Left colon (tissue), 2 donors: Measurements from ENCODE around the gene KCNG2. TPM values are rescaled to one million over a fixed set of nuclear protein-coding genes. Genes with fewer than 3 reads are reported as not detected.
"Not testable (repeated sequence)": the region's sequence is repeated elsewhere in the genome, so short reads cannot be mapped to it uniquely, and the experiment has no call there.

Source experiments
- ATAC-seq: fragments of 200-7000 bp; cut with Tn5 transposase; one replicate; pipeline ENCODE4 v1.9.1; 2020; ENCODE audit warnings: mild to moderate bottlenecking, moderate library complexity
- DNase-seq, 2 donors: peaks; one replicate each; pipeline ENCODE4 v3.0.0-alpha.2; 2020
- intact Hi-C, 2 donors: fragments of 100-400 bp; cut with DNase I in 1 of 2; cut with micrococcal nuclease in 1 of 2; formaldehyde crosslinking; loops; one replicate each; pipeline versions ENCODE4 v1.11.2 to v1.14.0; 2022; cut with DNase I, micrococcal nuclease
- long read RNA-seq: library from polyadenylated mRNA; unstranded; transcript quantifications from one replicate; pipeline ENCODE4 v2.0.0, GENCODE V29; 2021
- total RNA-seq, 2 donors: library from RNA; stranded (reverse); fragmentation: NEBNext Ultra II Directional; extraction: Animal tissue kit (Norgen Biotek cat#: 25700); gene quantifications; one replicate each; pipeline ENCODE4 v1.2.1, GENCODE V29; 2021
- donor health status: DM: no; HTN: no; CAD: no.
- donor health status: DM: yes; HTN: yes; CAD: no.

The KCNG2 gene, protein sequence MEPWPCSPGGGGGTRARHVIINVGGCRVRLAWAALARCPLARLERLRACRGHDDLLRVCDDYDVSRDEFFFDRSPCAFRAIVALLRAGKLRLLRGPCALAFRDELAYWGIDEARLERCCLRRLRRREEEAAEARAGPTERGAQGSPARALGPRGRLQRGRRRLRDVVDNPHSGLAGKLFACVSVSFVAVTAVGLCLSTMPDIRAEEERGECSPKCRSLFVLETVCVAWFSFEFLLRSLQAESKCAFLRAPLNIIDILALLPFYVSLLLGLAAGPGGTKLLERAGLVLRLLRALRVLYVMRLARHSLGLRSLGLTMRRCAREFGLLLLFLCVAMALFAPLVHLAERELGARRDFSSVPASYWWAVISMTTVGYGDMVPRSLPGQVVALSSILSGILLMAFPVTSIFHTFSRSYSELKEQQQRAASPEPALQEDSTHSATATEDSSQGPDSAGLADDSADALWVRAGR
- not detected for total RNA-seq
- long read RNA-seq: 0 reads

- peak in 1 of 2 donors; percentile 35 for DNase-seq
- ATAC-seq: peak; percentile 59
- intact Hi-C loops: no loop called here
These were observed at the start of gene KCNG2 for GRCh38 chr18:79797518-79798345. Gene KCNG2 (plus strand): TSS chr18:79797938. CDS start chr18:79863668, 65,730 bp downstream.

GRCh38 chr18:79748321-79749180 is 49.2 kb upstream of the KCNG2 start:
- DNase-seq (no peak), ATAC-seq (no peak)
- intact Hi-C loops: no loop called here

DNA sequence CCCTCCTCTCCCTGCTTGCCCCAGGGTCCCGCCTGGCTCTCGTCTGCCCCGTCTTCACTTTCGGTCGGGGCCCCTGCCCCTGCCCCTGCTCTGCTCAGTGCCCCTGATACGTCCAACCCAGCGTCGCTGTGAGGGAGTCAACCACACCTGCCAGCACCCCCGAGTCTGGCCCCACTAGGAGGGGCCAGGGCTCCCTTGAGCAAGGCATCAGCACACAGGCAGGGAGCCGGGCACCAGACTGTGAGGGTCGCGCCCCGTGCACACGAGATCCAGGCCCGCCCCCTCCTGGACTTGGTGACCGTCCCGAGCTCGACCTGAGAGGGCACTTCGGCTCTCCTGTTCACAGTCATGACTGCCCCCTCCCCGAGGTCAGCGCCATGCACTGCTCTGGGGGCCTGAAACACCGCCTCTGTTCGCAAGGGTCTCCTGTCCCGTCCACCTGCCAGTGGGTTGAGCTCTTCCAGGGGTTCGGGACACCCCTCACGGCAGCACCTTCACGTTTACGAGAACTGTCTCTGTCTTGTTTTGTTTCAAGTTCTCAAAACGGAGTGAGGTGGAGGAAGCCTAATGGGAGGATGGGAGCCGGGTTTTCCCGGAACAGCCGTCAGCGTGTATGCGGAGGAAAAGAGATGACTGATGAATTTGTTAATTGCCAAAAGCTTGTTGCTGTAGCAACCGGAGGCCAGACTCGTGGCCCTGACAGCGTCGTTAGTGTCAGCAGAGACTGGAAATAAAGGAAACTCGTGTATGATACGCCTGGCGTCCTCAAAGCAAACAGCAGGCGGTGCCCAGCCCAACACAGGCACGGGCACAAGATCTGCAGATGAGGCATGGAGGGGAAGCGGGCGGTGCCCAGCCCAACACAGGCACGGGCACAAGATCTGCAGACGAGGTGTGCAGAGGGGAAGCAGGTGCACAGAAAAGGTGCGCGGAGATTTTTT is 48.2 kb upstream of the KCNG2 start:
- no peak for ATAC-seq
- peak in 1 of 2 donors; percentile 19 for DNase-seq
- intact Hi-C loops: no loop called here

GRCh38 chr18:79750980-79751571 is 46.7 kb upstream of the KCNG2 start:
- intact Hi-C loops: no loop called here
- DNase-seq: peak; percentile 94

DNA sequence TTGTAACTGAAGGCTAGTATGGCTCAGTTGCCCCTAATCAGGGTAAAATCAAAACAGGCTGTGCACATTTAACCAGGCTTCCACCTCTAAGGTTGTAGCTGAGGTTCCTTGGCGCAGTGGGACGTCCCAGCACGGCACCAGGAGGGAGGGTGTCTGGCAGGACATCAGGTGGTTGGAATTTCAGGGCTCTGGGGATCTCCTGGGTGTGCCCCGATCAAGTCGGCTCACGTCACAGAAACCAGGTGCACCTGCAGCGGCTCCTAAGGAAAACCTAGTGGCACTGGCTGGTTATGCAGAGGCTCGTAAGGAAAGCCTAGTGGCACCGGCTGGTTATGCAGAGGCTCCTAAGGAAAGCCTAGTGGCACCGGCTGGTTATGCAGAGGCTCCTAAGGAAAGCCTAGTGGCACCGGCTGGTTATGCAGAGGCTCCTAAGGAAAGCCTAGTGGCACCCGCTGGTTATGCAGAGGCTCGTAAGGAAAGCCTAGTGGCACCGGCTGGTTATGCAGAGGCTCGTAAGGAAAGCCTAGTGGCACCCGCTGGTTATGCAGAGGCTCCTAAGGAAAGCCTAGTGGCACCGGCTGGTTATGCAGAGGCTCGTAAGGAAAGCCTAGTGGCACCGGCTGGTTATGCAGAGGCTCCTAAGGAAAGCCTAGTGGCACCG is 45.7 kb upstream of the KCNG2 start:
- peak; percentile 49 to 65 for DNase-seq
- intact Hi-C loops: not testable (repeated sequence)
- ATAC-seq: peak; percentile 63

More at GRCh38 chr18:79750980-79751571, 46.7 kb upstream of the KCNG2 start:
- peak; percentile 89 for ATAC-seq

- DNase-seq, ATAC-seq, intact Hi-C loops: not testable (repeated sequence)
These were observed 44.8 kb upstream of the KCNG2 start for GRCh38 chr18:79752946-79753345.

- no peak for ATAC-seq
- peak in 1 of 2 donors; percentile 23 for DNase-seq
- intact Hi-C loops: no loop called here
These were observed 44.3 kb upstream of the KCNG2 start for GRCh38 chr18:79753391-79753851.

DNA sequence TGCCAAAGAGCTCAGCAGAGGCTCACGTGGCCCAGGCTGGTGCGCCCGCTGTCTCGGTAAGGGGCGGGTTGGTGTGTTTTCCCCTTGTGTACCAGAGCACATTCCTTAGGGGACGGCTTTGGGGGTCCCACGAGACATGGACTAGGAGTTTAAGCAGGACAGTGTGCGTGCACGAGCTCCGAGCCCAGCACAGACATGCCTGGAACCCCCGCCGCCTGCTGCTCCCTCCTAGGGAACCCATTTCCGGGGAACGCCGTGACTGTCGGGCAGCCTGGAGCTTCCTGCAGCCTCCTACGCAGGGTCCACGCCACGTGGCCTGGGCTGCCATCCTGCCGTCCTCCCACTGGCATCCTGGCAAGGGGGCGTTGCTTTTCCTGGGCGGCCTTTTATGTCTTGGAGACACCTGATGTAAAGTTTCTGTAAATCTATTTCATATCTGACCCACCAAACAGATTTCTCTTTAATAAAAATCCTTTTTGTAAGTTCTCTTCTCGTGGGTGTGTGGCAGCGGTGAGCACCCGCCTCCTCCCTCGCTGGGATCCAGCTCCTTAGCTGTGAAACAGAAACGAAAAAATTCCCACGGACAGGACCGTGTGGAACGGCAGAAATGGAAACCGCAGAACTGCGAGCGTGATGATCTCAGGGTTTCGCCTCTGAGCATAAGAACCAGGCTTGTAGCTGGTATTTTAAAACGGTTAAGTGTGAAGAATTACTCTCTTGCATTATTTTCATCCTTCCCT is 43.5 kb upstream of the KCNG2 start:
- no peak for ATAC-seq
- peak in 1 of 2 donors; percentile 20 for DNase-seq
- intact Hi-C loops: no loop called here

GRCh38 chr18:79754831-79755351 is 42.8 kb upstream of the KCNG2 start:
- ATAC-seq: no peak
- intact Hi-C loops: no loop called here
- DNase-seq: peak in 1 of 2 donors; percentile 19

DNA sequence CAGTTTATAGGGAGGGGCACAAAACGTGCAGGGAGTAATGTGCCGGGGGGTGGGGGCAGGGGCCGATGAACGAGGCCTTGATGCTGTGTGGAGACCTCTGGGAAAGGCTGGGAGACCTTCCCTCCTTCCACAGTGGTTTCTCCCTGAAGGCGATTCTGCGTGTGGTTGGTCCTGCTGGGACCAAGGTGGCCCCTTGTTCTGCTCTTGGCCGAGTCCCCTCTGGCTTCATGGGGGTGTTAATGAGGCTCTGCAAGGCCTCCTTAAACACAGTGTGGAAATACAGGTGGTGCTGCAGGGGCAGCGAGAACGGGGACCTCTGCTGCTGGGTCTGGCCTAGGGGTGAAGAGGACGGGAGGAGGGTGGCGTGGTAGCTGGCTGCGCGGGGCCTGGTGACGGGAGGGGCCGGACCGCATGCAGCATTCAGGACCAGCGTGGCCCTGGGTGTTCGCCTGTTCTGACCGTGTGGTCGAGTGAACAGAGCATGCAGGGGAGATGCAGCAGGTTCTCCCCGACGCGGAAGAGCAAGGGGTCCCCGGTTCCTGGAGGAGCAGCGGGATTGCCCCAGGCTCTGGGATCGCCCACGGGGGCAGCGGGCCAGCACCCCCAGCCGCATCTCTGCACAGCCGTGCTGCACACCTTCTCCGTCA is 42.1 kb upstream of the KCNG2 start:
- DNase-seq: peak in 1 of 2 donors; percentile 19
- intact Hi-C loops: no loop called here
- ATAC-seq: no peak

- DNase-seq (peak in 1 of 2 donors; percentile 16), ATAC-seq (no peak)
- intact Hi-C loops: no loop called here
These were observed 41.6 kb upstream of the KCNG2 start for GRCh38 chr18:79756143-79756500.

- intact Hi-C loops: no loop called here
- ATAC-seq (no peak), DNase-seq (no peak)
These were observed 40.9 kb upstream of the KCNG2 start for GRCh38 chr18:79756826-79757225.

- intact Hi-C loops: no loop called here
- DNase-seq: no peak
- ATAC-seq: no peak
These were observed 37.4 kb upstream of the KCNG2 start for GRCh38 chr18:79760348-79760747.

DNA sequence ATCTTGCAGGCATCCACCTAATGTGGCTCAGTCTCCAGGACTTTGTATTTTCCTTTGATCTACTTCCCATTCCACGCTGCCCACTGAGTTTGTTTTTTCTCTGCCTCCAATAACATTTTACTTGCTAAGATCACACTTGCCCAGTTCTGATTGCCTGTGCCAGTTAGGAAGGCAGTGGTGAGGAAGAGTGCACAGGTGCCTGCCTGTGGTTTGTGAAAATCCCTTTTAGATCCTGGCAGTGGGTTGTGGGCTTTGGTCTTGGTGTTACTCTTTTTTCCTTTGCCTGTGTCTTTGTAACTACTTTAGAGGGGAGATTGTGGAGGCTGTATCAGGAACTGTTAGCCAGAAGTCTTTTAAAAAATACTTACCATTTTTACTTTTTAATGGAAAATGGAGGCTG is 36.9 kb upstream of the KCNG2 start:
- DNase-seq: no peak
- intact Hi-C loops: no loop called here
- ATAC-seq: no peak

DNA sequence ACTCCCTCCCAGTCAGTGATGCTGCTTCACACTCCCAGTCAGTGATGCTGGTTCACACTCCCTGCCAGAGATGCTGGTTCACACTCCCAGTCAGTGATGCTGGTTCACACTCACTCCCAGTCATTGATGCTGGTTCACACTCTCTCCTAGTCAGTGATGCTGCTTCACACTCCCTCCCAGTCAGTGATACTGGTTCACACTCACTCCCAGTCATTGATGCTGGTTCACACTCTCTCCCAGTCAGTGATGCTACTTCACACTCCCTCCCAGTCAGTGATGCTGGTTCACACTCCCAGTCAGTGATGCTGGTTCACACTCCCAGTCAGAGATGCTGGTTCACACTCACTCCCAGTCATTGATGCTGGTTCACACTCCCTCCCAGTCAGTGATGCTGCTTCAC is 34.3 kb upstream of the KCNG2 start:
- no peak for ATAC-seq
- intact Hi-C loops: no loop called here
- DNase-seq: no peak
